GM12873 (cell line): ENCODE measurements around the gene GALC.

Experiments used
- CTCF ChIP-seq: IDR thresholded peaks from 2 replicates; pipeline ENCODE4 v1.5.1; 2012; ENCODE audit warnings: low read depth, mild to moderate bottlenecking, moderate library complexity, low read length, control low read depth; ENCODE audit not compliant: insufficient read depth; ENCODE audit errors: missing control alignments

GALC gene

GRCh38 chr14:88005050-88005481 lies 12.1 kb upstream of the GALC start, which contains the start of gene GPR65:
GPR65 (plus strand) TSS chr14:88005135; CDS start chr14:88010848, 5,713 bp downstream.
- no peak for TF ChIP-seq CTCF

- TF ChIP-seq CTCF: no peak
Measured at GRCh38 chr14:88004506-88005036, 11.6 kb upstream of the GALC start.

- no peak for TF ChIP-seq CTCF
Measured at GRCh38 chr14:88003425-88003824, 10.4 kb upstream of the GALC start.

GRCh38 chr14:88002421-88003075 lies 9.6 kb upstream of the GALC start:
- TF ChIP-seq CTCF: no peak

- TF ChIP-seq CTCF: no peak
Measured at GRCh38 chr14:87999277-87999676, 6.3 kb upstream of the GALC start.

GRCh38 chr14:87998482-87998881 lies 5.5 kb upstream of the GALC start:
- no peak for TF ChIP-seq CTCF

- no peak for TF ChIP-seq CTCF
Measured at GRCh38 chr14:87996291-87996592, 3.3 kb upstream of the GALC start.
